HG03060 (cell line): Measurements from ENCODE around the gene PLPPR2.
"Not testable (repeated sequence)": the region's sequence is repeated elsewhere in the genome, so short reads cannot be mapped to it uniquely, and the experiment has no call there.

ENCODE experiments used
- ATAC-seq: cut with Tn5 transposase; IDR thresholded peaks from one replicate; pipeline ENCODE4 v1.9.1; 2021; ENCODE audit warnings: low read depth, moderate number of reproducible peaks; ENCODE audit not compliant: unreplicated experiment

The PLPPR2 gene, protein sequence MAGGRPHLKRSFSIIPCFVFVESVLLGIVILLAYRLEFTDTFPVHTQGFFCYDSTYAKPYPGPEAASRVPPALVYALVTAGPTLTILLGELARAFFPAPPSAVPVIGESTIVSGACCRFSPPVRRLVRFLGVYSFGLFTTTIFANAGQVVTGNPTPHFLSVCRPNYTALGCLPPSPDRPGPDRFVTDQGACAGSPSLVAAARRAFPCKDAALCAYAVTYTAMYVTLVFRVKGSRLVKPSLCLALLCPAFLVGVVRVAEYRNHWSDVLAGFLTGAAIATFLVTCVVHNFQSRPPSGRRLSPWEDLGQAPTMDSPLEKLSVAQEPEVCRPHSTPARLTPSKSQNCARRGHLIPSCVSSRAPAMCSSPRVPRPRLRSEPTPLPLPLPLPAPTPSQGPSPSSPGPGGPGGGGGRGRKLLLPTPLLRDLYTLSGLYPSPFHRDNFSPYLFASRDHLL

DNA sequence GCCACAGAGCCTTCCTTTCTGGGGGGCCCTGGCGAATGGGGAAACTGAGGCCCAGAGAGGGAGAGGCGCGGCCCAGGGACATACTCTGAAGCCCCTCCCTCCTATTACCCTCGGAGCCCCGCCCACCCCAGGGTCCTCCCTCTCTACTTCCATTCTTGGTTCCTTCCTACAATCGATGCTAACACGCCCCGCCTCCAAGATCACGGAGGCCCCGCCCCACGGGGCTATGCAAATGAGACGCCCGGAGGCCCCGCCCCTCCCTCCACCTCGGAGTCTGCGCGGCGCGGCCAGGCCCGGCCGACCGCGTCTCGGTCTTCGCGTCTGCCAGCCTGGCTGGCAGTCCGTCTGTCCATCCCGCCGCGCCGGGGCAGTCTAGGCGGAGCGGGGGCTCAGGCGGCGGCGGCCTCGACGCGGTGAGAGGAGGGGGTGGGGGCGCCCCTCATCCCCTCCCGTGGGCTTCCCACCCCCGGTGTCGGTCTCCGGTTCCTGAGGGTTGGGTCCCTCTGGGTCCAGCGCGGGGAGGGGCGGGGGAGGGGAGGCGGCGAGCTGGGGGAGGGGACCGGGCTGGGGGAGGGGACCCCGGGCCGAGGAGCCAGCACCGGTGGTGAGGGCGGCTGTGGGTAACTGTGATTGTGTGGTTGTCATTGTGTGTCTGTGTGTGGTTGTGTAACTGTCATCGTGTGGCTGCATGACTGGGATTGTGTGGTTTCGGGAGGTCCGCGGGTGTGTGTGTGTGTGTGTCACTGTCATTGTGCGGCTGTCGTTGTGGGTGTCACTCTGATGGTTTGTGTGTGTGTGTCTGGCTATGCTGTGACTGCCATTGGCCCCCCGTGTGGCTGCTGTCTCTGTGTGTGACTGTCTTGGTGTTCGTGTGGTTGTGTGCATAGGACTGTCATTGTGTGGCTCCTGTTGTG is at the start of gene PLPPR2:
PLPPR2 (plus strand) TSS at position 273 of the 914 bp plus-strand sequence. CDS start 2,242 bp downstream, outside the sequence.
- no peak for ATAC-seq

DNA sequence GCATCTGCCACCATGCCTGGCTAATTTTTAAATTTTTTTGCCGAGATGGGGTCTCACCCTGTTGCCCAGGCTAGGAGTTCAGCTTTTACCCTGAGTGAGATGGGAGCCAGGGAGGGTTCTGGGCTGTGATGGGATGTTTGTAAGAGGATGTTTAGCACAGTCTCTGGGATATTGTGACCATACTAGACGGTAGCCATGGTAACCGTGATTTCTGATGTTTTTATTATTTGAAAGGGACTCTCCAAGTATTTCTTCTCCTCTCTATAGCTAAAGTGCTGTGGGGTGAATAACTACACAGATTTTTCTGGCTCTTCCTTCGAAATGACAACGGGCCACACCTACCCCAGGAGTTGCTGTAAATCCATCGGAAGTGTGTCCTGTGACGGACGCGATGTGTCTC is 48.9 kb upstream of the PLPPR2 start:
- ATAC-seq, result no peak

DNA sequence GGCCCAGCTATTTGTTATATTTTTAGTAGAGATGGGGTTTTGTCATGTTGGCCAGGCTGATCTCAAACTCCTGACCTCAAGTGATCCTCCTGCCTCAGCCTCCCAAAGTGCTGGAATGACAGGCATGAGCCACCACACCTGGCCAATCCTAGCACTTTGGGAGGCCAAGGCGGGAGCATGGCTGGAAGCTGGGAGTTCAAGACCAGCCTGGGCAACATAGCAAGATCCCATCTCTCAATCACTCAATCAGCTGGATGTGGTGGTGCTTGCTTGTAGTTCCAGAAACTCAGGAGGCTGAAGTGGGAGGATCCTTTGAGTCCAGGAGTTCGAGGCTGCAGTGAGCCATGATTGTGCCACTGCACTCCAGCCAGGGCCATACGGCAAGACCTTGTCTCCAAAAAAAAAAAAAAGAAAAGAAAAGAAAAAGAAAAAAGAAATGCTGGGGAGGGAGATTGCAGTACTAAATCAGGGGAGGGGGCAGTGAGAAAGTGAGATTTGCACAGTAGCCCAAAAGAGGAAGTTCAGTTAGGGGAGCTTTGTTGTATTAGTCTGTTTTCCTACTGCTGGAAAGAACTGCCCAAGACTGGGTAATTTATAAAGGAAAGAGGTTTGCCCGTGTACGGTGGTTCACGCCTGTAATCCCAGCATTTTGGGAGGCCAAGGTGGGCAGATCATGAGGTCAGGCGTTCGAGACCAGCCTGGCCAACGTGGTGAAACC is 34.8 kb upstream of the PLPPR2 start:
- ATAC-seq, result not testable (repeated sequence)

DNA sequence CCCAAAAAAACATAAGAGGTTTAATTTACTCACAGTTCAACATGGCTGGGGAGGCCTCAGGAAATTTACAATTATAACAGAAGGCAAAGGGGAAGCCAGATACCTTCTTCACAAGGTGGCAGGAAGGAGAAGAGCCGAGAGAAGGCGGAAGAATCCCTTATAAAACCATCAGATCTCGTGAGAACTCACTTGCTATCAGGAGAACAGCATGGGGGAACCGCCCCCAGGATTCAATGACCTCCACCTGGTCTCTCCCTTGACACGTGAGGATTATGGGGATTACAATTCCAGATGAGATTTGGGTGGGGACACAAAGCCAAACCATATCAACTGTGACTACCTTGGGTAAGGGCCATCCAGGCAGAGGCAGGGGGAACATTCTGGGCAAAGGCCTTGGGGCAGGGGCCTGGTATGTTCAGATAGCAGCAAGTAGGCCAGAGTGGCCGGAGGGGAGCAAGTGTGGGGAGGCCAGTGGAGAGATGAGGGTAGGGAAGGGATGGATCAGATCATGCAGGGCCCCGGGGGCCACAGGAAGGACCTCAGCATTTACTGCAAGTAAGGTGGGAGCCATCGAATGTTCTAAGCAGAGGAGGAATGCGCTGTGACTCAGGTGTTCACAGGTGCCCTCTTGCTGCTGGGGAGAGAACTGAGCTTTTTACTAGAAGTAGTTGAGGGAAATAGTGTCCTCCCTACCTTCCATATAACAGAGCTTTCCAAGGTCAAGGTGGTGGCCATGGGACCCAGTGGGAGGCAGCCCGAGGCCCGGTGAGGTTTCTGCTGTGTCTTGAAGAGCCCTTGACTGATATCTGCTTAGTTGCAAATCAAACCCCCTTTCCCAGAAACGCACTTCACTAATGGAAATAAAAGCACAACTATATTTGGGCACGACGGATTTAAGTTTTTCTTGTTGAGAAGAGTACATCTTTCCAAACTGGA is 33.8 kb upstream of the PLPPR2 start:
- no peak for ATAC-seq

DNA sequence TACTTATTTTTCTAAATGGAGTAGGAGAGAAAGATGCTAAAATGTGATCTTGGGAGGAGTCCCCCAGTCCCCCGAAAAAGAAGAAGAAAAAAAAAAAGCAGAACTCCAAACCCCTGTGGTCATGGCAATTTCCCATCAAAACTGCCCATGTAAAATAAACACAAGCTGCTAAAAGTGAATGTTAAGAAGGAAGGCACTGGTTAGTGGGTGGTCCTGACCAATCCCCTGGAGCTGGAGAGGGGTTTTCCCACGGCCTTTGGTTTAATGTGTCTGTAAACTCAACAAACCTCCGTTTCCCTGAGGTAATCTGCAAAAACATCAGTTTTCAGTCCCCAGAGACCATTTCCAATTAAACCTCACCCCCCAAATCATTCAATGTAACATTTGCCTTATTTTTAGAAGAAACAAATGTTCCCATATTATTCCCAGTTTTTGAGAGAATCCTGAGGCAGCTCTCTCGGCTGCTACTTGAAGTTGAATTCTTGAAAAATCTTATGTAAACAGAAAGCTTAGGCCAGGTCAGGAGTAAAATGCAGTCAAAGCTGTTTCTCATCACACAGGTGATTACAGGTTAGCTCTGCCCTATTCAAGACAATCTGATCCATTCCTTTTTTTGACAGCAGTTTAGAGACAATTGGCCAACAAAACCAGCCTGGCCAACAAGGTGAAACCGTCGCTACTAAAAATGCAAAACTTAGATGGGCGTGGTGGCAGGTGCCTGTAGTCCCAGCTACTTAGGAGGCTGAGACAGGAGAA is 32.8 kb upstream of the PLPPR2 start:
- ATAC-seq, result no peak

DNA sequence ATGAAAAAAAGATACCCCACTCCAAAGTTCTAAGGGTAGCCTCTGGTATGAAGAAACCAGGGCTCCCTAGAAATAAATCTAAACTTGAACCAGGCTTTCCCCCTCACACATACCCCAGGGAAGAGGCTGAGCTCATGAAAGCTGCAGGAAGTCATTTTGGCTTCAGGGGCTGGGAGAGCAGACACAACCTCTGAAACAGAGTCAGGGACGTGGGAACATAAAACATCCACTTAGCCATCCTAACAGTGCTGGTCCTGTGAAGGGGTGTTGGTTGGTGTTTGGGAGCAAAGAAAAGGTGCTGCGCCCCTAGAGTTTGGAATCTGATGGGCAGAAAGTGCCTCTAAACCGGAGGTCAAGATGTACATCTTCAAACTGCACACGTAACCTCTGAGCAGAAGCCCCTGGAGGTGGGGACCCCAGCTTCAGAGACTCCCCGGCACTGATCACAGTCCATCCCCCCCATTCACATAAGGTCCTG is 31.6 kb upstream of the PLPPR2 start:
- ATAC-seq, result no peak

DNA sequence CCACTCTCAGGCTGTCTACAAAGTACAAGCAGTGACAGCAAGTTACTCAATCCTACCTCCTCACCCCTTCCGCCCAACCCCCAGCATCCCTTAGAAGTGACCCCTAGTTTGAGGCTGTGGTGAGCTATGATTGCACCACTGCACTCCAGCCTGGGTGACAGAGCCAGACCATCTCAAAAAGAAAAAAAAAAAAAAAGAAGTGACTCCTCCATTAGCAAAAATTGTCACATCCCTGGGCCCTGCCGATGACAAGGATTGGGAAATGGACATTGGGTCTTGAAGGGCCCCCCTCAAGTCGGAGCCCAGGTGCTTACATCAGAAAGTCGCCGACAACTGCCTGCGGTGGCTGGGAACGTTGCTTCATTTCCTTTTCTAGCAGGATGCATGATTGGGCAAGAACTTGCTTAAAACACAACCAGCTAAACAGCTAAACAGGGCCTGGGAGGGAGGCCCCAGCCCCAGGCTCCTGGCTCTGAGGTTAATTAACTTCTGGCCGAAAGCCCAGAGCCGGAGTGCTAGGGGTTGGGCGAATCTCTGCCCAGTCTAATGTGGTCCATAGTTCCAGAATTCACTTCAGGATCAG is 31.1 kb upstream of the PLPPR2 start:
- ATAC-seq, result no peak

DNA sequence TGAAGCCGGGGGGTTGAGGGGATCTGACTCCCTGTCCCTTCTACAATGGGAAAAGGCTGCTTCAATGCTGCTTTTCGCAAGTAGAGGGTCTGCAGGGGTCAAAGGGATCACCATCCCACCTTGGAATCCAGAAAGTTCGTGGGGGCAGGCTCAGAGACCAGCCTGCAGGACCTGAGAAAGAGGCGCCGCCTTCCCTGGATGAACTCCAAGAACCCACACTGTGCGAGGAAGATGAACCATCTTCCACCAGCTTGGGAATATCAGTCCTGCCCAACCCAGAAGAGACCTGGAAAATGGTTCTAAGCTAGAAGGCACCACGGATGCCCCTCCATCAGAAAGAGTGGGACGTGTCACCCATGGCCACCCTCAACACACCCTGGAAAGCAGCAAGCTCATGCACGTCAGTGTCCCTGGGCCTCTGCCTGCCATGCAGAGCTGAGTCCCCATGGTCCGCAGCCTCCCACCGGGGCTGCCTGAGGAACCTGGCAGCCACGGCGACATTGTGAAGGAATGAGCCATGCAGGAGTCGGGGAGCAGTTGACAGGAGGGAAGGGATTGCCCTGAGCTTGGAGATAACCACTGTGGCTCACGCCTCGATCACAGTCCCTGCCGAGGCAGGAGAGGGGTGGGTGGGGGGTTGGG is 30.4 kb upstream of the PLPPR2 start:
- no peak for ATAC-seq

DNA sequence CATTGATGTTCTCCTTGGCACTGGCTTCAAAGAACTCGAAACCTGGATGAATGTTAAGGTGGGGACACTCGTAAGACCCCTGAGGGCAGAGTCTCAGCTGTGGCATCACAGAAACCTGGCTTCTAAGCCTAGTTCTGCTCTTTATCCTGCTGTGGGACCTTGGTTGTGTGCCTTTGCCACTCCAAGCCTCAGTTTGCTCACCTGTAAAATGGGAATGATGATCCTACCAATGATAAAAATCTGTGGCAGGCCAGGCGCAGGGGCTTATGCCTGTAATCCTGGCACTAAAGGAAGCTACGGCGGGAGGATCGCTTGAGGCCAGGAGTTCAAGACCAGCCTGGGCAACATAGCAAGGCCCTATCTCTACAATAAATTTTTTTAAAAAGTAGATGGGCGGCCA is 29.7 kb upstream of the PLPPR2 start:
- ATAC-seq, result no peak

DNA sequence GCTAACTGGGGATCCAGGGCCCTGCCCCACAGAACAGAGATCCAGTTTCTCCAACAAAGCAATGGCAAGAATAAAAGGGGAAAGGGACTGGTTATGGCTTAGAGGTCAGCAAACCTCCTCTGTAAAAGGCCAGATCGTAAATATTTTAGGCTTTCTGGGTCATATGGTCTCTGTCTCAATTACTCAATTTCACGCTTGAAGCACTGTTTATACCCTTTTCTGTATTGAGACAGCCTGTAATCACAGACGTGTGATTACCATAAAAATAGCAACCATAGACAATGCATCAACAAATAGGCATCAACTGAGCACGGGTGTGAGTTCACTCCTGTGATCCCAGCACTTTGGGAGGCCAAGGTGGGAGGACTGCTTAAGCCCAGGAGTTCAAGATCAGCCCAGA is 25.1 kb upstream of the PLPPR2 start:
- no peak for ATAC-seq

DNA sequence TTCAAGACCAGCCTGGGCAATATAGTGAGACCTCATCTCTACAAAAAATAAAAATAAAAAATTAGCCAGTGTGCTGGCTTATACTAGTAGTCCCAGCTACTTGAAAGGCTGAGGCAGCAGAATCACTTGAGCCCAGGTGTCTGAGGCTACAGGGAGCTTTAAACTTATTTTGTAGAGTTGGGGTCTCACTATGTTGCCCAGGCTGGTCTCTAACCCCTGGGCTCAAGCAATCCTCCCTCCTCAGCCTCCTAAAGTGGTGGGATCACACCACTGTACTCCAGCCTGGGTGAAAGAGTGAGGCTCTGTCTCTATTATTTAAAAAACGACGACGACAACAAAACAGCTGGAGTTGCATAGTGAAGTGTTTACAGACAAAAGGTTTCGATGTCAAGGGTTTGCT is 23.7 kb upstream of the PLPPR2 start:
- no peak for ATAC-seq

DNA sequence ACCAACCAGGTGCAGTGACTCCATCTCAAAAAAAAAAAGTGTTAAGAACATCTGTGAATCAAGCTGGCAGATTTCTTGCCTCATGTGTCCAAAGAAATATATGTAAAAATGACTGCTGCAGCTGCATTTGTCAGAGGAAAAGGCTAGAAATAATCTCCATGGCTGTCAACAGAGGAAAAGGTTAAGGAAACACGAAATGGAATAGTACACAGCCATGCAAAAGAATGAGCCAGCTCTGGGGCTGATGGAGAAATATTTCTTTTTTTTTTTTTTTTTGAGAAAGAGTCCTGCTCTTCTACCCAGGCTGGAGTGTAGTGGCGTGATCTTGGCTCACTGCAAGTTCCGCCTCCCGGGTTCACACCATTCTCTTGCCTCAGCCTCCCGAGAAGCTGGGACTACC is 22.4 kb upstream of the PLPPR2 start:
- ATAC-seq, result no peak

DNA sequence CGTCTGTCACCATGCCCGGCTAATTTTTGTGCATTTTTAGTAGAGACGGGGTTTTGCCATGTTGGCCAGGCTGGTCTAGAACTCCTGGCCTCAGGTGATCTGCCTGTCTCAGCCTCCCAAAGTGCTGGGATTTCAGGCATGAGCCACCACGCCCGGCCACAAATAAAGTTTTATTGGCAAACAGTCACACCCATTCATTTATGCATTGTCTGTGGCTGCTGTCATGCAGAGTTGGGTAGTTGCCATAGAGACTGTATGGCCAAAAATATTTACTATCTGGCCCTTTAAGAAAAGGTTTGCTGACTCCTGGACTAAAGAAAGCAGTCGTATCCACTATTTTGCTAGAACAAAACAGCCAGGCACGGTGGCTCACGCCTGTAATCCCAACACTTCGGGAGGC is 21.4 kb upstream of the PLPPR2 start:
- not testable (repeated sequence) for ATAC-seq

DNA sequence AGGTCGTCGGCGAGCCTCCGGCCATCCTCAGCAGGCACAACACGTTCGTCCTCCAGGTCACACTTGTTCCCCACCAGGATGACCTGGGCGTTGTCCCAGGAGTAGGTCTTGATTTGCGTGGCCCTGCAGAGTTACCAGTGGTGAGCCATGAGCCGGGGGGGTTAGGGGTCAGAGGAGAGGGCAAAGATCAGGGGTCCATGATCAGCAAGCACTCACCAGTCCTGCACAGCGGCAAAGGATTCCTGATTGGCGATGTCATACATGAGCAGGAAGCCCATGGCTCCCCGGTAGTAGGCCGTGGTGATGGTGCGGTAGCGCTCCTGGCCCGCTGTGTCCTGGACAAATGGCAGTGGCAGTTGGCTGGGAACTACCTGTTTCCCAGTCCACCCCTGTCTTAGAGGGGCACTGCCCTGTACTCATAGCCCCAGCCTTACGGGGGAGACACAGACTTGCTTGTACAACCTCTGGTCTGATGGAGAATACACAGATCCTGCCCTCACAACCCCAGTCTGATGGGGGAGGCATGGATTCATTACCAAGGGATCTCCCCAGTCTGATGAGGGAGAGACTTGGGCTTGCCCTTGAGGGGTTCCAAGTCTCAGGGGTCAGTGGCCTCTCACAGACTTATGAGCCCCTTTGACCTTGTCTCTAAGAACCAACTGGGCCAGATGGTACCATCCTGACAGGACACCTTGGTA is 19.6 kb upstream of the PLPPR2 start:
- no peak for ATAC-seq

DNA sequence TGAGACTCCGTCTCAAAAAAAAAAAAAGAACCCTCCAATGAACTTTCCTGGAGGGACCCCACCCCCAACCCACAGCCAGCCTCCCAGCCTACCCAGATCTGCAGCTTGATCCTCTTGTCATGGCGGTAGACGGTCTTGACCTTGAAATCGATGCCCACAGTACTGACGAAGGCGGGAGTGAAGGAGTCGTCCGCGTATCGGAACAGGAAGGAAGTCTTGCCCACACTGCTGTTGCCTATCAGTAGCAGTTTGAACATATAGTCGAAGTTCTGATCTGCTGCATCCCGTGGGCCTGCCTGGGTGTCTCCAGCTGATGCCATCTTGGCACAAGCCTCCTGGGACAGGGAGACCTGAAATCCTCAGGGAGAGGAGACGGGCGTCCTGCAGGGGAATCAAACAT is 18.2 kb upstream of the PLPPR2 start:
- no peak for ATAC-seq

DNA sequence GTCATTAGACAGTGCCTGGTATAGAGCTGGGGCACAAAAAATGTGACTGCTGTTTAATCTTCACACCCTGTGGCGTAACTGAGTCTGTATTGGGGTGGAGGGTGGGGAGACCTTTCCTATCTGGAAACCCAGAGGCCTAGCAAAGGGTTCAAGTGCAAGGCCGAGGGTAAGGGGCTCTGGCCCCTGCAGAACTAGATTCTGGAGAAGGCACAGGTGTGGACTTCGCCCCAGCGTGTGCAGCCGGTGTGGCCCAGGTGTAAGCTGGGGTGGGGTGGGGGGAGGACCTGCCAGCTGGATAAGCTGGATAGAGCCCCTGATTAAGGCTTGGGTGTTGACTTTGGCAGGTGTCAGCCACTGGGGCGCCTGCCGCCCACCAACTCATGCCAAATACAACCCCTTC is 17.1 kb upstream of the PLPPR2 start:
- no peak for ATAC-seq

DNA sequence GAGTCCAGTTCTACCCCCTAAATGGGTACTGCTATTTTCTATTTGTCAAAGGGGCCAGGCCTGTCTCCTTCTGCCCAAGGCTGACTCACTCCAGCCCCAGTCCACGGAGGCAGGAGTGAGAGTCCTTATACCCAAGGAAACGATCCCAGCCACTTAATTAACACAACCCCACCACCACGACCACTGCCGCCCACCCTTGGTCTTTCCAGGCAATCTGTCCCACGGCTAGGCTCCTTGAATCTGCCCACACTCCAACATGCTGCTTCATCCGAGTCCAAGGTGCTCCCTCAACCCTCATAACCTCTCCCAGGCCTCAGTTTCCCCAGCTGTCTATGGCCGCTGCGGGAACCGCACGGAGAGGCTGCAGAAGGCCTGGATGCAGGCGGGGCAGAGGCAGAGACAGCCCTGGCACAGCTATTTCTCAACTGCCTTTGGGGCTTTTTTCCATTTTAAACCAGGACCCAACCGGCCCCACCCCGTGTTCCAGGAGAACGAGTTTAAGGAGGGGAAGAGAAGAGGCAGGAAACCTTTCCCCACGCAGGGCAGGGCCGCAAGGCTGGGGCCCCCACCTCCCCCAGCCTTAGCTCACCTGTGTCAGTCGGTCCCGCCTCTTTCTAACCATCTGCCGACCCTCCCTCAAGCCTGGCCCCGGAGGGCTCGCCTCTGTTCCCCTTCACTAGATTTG is 16.5 kb upstream of the PLPPR2 start:
- no peak for ATAC-seq
